Measurements from ENCODE around the gene CGNL1.

DNA sequence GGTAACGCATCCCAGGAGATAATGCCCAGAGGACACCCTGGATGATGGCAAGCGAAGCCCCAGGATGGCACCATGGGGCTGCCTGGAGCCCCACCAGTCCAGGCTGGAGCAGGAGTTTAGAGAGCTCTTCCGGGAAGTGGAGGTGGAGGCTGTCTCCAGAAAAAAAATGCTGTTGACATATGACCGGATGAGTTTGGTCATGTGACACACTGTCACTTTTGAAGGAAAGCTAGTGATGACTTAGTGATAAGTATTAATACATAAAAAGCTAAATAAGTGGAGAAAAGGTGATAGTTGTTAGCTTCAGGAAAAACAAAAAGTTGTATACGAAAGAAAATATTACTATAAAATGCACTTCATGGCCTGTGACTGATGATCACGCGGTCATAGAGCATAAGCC lies 195.4 kb downstream of the CGNL1 start:
- TF ChIP-seq, protein P1, sequence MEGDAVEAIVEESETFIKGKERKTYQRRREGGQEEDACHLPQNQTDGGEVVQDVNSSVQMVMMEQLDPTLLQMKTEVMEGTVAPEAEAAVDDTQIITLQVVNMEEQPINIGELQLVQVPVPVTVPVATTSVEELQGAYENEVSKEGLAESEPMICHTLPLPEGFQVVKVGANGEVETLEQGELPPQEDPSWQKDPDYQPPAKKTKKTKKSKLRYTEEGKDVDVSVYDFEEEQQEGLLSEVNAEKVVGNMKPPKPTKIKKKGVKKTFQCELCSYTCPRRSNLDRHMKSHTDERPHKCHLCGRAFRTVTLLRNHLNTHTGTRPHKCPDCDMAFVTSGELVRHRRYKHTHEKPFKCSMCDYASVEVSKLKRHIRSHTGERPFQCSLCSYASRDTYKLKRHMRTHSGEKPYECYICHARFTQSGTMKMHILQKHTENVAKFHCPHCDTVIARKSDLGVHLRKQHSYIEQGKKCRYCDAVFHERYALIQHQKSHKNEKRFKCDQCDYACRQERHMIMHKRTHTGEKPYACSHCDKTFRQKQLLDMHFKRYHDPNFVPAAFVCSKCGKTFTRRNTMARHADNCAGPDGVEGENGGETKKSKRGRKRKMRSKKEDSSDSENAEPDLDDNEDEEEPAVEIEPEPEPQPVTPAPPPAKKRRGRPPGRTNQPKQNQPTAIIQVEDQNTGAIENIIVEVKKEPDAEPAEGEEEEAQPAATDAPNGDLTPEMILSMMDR (IDR thresholded peaks at IDR 0.05; ENCODE audit: low read depth, low read length) = no peak
- no peak for TF ChIP-seq EZH2phosphoT487 (IDR thresholded peaks at IDR 0.05; ENCODE audit: low read depth)

Data from OCI-LY3 (cell line).